NCI-H1092 treated with DMSO at 0.1 percent for 48 hours (cell line): ENCODE measurements around the gene POU6F1.
A peak's percentile ranks its signal among the peaks of the same experiment; 100 is the strongest.
"Not testable (repeated sequence)": the region's sequence is repeated elsewhere in the genome, so short reads cannot be mapped to it uniquely, and the experiment has no call there.

ENCODE experiments used
- DNase-seq: peaks from one replicate; lab custom pipeline; 2025; lab: John Stamatoyannopoulos, UW

The POU6F1 gene, protein sequence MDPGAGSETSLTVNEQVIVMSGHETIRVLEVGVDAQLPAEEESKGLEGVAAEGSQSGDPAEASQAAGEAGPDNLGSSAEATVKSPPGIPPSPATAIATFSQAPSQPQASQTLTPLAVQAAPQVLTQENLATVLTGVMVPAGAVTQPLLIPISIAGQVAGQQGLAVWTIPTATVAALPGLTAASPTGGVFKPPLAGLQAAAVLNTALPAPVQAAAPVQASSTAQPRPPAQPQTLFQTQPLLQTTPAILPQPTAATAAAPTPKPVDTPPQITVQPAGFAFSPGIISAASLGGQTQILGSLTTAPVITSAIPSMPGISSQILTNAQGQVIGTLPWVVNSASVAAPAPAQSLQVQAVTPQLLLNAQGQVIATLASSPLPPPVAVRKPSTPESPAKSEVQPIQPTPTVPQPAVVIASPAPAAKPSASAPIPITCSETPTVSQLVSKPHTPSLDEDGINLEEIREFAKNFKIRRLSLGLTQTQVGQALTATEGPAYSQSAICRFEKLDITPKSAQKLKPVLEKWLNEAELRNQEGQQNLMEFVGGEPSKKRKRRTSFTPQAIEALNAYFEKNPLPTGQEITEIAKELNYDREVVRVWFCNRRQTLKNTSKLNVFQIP

DNA sequence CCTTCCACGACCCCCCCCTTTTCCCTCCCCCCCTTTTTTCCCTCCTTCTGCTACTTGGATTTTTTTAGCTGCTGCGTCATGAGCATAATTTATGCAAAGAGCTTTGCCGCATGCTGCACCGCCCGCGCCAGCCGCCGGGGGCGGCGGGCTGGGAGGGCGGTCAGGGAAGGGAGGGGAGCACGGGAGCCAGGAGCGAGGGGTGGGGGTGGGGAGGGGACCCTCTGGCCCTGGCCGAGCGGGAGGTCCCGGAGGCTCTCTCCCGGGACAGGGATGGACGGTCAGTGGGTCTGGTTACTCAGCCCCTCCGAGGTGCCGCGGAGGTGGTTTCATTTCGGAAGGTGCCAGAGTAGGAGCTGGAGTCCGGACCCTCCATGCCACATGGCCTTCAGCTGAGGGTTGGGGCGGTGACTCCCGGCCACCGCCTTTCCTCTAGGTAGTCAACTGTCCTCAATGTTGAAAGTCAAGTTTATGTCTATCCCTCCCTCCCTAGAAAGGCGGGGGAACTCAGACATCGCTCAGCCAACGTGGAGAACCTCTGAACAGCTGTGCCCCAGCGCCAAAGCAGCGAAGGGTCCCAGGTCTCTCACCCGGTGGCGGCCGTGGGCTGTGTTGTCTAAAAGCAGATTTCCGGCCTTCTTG is at the start of gene POU6F1:
POU6F1 (minus strand) TSS at position 95 of the 639 bp plus-strand sequence. CDS start 11,226 bp downstream, outside the sequence.
- DNase-seq = peak; percentile 35

DNA sequence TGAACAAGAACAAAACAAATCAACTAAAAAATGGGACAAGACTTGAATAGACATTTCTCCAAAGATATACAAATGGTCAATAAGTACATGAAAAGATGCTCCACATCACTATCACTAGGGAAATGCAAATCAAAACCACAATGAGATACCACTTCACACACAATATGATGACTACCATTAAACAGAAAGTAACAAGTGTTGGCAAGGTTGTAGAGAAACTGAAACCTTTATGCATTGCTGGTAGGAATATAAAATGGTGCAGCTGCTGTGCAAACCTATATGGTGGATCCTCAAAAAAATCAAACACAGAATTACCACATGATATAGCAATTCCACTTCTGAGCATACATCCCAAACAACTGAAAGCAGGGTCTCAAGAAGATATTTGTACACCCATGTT is 47.2 kb upstream of the POU6F1 start:
- DNase-seq = no peak

DNA sequence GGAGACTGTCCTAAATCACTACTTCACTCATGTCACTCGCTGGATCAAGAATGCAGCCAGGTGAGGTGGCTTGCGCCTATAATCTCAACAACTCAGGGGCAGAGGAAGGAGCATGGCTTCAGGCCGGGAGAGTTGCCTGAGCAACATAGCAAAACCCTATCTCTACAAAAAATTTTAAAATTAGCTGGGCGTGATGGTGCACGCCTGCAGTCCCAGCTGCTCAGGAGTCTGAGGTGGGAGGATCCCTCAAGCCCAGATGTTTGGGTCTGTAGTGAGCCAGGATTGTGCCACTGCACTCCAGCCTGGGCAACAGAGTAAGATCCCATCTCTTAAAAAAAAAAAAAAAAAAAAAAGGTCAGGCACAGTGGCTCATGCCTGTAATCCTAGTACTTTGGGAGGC is 46.4 kb upstream of the POU6F1 start:
- no peak for DNase-seq

DNA sequence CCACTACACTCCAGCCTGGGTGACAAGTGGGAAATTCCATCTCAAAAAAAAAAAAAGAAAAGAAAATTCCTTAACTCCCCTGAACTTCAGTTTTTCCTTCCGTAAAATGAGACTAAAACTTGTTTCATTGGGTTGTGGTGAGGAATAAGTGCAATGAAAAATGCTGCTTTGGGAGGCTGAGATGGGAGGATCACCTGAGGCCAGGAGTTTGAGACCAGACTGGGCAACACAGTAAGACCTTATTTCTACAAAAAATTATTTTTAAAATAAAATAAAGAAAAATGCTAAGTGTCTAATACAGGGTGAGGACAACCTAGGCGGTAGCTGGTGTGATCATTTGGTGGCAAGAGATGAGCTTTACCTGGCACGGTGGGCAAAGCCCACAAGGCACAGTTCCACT is 45.5 kb upstream of the POU6F1 start:
- DNase-seq = no peak

GRCh38 chr12:51262758-51263177 is 44.9 kb upstream of the POU6F1 start:
- peak; percentile 11 for DNase-seq

- DNase-seq = not testable (repeated sequence)
These were observed 41.7 kb upstream of the POU6F1 start for GRCh38 chr12:51259600-51259999.

GRCh38 chr12:51254536-51254935 is 36.7 kb upstream of the POU6F1 start:
- no peak for DNase-seq

DNA sequence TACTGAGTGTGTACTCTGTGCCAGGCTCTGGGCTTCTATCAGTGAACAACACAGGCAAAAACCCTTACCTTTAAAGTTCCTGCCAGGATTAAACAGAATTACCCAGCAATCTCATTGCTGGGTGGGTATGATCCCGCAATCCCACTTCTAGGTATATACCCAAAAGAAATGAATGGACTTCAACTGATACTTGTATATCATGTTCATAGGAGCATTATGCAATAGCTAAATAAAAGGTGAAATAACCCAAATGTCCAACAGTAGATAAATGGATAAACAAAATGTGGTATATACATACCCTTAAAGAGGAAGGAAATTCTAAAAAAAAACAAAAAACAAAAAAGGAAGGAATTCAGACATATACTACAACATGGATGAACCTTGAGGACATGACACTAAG is 35.4 kb upstream of the POU6F1 start:
- DNase-seq = no peak

DNA sequence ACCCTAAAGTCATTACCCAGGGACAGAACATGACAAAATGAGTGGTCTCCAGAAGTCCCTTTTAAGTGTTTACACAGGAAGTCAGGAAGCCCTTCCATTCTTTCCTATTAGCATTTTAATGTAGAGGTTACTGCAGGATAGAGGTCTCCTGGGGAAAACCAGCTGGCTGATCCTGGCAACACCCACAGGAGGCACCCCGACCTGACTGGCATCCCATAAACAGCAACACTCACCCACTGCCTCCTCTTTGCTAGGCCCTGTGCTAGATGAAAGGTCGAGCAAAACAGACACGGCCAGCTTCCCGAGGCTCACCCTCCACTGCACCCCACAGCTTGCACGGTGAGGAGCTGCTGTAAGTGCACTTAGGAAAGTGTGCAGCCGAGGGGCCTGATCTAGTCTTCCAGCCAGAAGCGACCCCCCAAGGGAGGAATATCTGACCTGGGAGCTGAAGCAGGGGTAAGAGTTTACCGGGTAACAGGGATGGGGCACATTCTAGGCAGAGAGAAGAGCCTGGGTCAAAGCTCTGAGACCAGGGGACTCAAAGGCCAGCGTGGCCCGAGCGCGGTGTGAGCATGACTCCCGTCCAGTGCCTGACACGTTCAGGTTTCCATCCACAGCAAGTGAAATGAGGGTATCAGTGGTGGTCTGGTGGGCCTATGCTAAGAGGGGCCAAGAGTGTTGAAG is 29.8 kb upstream of the POU6F1 start:
- peak; percentile 73 for DNase-seq

DNA sequence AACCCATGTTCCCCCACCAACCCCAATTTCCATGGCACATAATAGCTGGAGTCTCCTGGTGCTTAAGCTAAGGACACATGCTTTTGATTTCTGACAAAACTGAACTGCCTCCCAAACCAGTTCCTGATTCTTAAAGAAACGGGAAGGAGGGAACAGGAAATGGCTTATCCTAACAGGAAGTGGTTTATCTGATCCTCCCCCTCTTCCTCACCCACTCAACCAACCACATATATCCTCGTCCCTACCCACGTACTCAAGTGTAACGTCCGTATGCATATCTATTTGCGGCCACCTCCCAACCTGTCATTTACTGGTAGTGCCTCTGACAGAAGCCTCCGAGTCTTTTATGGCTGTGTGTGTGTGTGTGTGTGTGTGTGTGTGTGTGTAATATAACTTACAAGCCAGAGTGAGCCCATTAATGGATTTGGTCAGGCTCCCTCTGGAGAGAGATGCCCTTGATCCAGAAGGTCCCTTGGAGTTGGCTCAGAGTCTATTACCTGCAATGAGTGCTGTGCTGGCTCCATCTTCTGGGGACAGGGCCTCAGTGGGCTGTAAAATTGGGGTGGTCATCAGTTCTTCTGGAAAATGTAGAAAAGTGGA is 28.5 kb upstream of the POU6F1 start:
- DNase-seq = peak; percentile 10

- DNase-seq = no peak
These were observed 27.8 kb upstream of the POU6F1 start for GRCh38 chr12:51245476-51246253.

GRCh38 chr12:51244269-51244668 is 26.4 kb upstream of the POU6F1 start:
- DNase-seq = no peak

DNA sequence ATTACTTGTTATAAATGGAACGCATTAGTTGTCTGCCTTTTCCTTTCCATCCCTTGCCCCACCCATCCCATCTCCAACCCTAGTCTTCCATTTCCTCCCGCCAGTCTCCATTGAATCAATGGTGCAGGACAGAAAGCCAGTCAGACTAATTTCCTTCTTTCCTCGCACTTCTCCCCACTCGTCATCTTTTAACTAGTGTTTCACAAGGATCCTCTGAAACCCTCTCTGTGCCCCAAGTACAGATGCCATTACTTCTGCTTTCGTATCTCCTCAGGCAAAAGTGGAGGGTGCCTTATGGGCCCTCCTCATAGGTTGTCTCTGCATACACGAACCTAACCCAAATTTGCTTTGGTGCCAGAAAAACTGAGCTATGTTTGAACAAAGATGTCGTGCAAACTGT is 25.0 kb upstream of the POU6F1 start:
- DNase-seq = no peak

DNA sequence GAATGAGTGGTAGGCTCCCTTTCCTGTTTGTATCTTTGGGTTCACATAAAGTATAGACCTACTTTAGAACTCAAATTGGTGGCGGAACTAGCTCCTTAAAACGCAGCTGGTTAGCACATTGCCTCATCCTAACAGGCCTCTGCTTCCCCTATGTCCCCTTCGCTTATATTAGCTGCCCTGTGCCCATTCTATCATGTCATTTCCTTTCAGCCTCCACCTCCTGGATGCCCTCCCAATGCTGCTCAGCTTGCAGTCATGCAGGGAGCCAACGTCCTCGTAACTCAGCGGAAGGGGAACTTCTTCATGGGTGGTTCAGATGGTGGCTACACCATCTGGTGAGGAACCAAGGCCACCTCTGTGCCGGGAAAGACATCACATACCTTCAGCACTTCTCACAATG is 24.3 kb upstream of the POU6F1 start:
- DNase-seq = no peak

DNA sequence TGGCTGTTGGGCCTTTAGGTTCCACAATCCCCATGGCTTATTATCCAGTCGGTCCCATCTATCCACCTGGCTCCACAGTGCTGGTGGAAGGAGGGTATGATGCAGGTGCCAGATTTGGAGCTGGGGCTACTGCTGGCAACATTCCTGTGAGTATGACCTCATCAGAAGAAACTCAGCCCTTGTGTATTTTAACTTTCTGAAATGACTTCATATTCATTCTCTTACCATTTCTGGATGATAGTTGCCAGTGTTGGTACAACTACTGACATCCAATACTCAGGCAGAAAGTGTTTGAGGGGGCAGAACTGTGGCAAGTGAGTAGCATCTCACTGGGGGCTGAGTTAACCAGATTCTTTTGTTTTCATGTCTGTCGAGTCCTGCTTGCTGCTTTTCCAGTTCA is 23.1 kb upstream of the POU6F1 start:
- no peak for DNase-seq

GRCh38 chr12:51238510-51239334 is 20.9 kb upstream of the POU6F1 start, which contains the start of gene DAZAP2:
Gene DAZAP2 (plus strand): TSS chr12:51238826. CDS start chr12:51238908, 82 bp downstream.
- DNase-seq = peak; percentile 89

DNA sequence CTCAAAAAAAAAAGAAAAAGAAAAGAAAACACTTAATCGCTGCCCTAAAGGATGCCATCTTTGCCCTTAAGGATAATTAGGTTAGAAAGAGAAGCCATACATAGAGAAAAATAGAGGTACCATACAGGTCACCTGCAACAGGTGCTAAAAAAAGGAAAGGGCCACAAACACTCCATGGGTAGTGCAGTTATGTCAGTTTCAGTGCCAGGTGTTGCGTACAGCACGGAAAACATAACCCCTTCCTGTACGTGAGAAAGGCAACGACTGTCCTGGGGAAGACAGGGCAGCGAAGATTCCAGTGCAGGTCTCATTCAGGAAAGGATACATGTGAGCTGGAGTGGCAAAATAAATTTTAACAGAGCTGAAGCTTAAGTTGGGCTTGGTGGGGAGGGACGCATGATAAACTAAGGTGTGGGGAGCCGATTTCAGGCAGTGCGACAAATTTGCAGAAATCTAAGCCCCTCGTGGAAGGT is 20.2 kb upstream of the POU6F1 start:
- DNase-seq = no peak

GRCh38 chr12:51234530-51234929 is 16.7 kb upstream of the POU6F1 start:
- no peak for DNase-seq

- DNase-seq = no peak
These were observed 14.8 kb upstream of the POU6F1 start for GRCh38 chr12:51232642-51233041.
